DOHH2 (cell line): ENCODE data around the gene ARPC2.

Experiments
- EZH2phosphoT487 ChIP-seq: fragments of 200-600 bp; sonication (generic); IDR thresholded peaks from 2 replicates; pipeline ENCODE4 v1.6.1; 2017; ENCODE audit warnings: borderline replicate concordance, mild to moderate bottlenecking, antibody characterized with exemption, low read length, moderate library complexity, mixed read lengths
- TF ChIP-seq, protein P1 (sequence below): fragments of 200-600 bp; sonication (generic); IDR thresholded peaks from one replicate; pipeline ENCODE4 v1.5.1; 2014; ENCODE audit warnings: antibody characterized with exemption, mild to moderate bottlenecking, low read depth, low read length; ENCODE audit not compliant: poor library complexity, severe bottlenecking

DNA sequence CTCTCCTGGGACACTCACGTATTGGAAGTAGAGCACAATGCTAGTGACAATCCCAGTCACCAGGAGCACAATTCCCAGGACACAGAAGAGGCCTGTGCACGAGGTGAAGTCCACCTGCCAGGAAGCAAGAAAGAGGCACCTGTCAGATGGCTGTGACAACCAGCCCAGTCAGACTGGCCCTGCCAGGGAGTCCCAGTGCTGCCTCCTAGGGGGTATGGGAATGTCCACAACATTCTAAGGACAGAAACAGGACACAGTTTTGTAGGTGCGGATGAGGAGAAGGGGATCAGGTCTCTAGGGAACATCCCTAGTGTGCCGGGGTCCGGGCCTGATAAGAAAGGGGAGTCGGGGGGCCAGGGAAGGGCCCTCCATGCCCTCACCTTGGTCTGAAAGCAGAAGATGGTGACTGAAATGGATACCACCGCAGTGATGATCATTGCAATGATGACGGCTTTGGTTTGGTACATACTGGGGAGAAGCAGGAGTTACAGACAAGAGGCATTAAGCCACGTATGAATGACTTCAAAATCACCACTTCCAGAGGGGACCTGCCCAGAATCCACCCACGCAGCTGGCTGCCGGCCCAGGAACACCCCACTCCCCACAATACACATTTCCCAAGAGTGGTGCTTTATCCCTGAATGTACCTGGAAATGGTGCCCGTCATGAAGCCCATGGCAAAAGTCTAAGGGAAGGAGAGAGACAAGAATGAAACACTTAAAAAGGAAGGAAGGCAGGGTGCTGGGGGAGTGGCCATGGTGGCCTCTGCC, 60.2 kb downstream of the ARPC2 start:
- TF ChIP-seq, protein P1, sequence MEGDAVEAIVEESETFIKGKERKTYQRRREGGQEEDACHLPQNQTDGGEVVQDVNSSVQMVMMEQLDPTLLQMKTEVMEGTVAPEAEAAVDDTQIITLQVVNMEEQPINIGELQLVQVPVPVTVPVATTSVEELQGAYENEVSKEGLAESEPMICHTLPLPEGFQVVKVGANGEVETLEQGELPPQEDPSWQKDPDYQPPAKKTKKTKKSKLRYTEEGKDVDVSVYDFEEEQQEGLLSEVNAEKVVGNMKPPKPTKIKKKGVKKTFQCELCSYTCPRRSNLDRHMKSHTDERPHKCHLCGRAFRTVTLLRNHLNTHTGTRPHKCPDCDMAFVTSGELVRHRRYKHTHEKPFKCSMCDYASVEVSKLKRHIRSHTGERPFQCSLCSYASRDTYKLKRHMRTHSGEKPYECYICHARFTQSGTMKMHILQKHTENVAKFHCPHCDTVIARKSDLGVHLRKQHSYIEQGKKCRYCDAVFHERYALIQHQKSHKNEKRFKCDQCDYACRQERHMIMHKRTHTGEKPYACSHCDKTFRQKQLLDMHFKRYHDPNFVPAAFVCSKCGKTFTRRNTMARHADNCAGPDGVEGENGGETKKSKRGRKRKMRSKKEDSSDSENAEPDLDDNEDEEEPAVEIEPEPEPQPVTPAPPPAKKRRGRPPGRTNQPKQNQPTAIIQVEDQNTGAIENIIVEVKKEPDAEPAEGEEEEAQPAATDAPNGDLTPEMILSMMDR = no peak
- no peak for TF ChIP-seq EZH2phosphoT487
